DOHH2 (cell line): Measurements from ENCODE around the gene RAET1E.
"Not testable (repeated sequence)": the region's sequence is repeated elsewhere in the genome, so short reads cannot be mapped to it uniquely, and the experiment has no call there.

ENCODE experiments used
- H3F3A ChIP-seq: fragments of 200-600 bp; sonication (generic), shearing (Covaris generic); 2 replicates; pipeline ENCODE4 v1.6.0; 2016; ENCODE audit warnings: antibody characterized with exemption, mild to moderate bottlenecking; ENCODE audit not compliant: control insufficient read depth, insufficient read depth
- H3K27ac ChIP-seq: fragments of 200-600 bp; sonication (generic); 2 replicates; pipeline ENCODE4 v1.5.1; 2014; ENCODE audit warnings: low read depth, mild to moderate bottlenecking, low read length, moderate library complexity
- H3K27me3 ChIP-seq: fragments of 200-600 bp; sonication (generic); 2 replicates; pipeline ENCODE4 v1.6.1; 2014; ENCODE audit warnings: mild to moderate bottlenecking, low read length, mixed read lengths; ENCODE audit not compliant: control insufficient read depth
- H3K36me3 ChIP-seq: fragments of 200-600 bp; sonication (generic); 2 replicates; pipeline ENCODE4 v1.6.1; 2014; ENCODE audit warnings: mild to moderate bottlenecking, low read length, moderate library complexity, mixed read lengths; ENCODE audit not compliant: control insufficient read depth
- H3K4me1 ChIP-seq: fragments of 200-600 bp; sonication (generic); 2 replicates; pipeline ENCODE4 v1.6.1; 2014; ENCODE audit warnings: mild to moderate bottlenecking, low read length, mixed read lengths; ENCODE audit not compliant: control insufficient read depth
- H3K4me2 ChIP-seq: fragments of 200-600 bp; sonication (generic); 2 replicates; pipeline ENCODE4 v1.6.0; 2014; ENCODE audit warnings: mild to moderate bottlenecking, low read length, moderate library complexity
- H3K4me3 ChIP-seq: fragments of 200-600 bp; sonication (generic); 2 replicates; pipeline ENCODE4 v1.5.1; 2014; ENCODE audit warnings: mild to moderate bottlenecking, low read length, mixed read lengths
- H3K79me2 ChIP-seq: fragments of 200-600 bp; sonication (generic); 2 replicates; pipeline ENCODE4 v1.6.1; 2014; ENCODE audit warnings: mild to moderate bottlenecking, low read length, mixed read lengths; ENCODE audit not compliant: control insufficient read depth
- H3K9me2 ChIP-seq: fragments of 200-600 bp; sonication (generic); replicated peaks from 2 replicates; pipeline ENCODE4 v1.6.1; 2014; ENCODE audit warnings: mild to moderate bottlenecking, low read length, mixed read lengths; ENCODE audit not compliant: control insufficient read depth
- H3K9me3 ChIP-seq: fragments of 200-600 bp; sonication (generic); 2 replicates; pipeline ENCODE4 v1.6.1; 2014; ENCODE audit warnings: antibody characterized with exemption, low read length, mixed read lengths; ENCODE audit not compliant: control insufficient read depth, insufficient read depth
- H4K20me1 ChIP-seq: fragments of 200-600 bp; sonication (generic); 2 replicates; pipeline ENCODE4 v1.6.0; 2014; ENCODE audit warnings: low read depth, mild to moderate bottlenecking, antibody characterized with exemption, low read length, moderate library complexity; ENCODE audit not compliant: control insufficient read depth, insufficient read depth
- EZH2phosphoT487 ChIP-seq: fragments of 200-600 bp; sonication (generic); IDR thresholded peaks from 2 replicates; pipeline ENCODE4 v1.6.1; 2017; ENCODE audit warnings: borderline replicate concordance, mild to moderate bottlenecking, antibody characterized with exemption, low read length, moderate library complexity, mixed read lengths
- TF ChIP-seq, protein P1 (sequence below): fragments of 200-600 bp; sonication (generic); IDR thresholded peaks from one replicate; pipeline ENCODE4 v1.5.1; 2014; ENCODE audit warnings: antibody characterized with exemption, mild to moderate bottlenecking, low read depth, low read length; ENCODE audit not compliant: poor library complexity, severe bottlenecking

Gene RAET1E

DNA sequence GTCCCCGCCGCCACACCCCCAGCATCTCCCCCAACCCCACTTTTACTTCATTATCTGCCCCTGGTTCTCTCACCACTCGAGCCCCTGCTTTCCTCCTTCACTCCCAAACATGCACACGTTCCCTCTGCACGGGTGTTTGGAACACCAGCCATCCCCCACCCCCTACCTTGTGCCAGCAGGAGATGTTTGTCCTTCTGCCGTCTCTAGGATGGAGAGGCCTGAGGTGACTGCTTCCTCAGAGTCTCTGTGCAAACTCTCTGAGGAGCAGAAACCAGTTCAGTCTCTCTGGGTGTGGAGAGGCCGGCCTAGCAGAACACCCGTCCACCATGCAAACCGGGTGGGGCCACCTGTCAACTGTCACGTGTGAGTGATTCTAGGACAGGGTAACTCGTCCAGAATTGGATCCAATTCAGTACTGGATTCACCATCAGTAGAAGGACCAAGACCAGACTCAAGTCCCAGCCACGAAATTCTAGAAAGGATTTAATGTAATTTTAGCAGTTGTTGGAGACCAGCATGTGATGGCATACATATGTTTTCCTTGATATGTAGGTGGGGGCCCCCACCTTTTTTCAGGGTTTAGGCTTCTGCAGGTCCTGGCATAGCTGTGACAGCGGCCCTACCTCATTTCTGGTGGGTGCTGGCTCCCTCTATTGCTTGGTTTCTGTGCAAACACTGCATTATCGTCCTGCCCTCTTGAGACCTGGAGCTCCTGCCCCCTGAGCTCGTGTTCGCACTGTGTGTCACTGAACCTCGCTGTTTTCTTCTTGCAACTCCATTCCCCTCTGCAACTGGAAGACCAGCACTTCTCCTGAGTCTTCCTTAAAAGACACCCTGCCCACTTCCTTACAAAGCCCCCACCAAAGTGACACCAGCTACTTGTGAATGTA lies at the start of gene RAET1E:
Gene RAET1E (minus strand): TSS at position 259 of the 890 bp plus-strand sequence. CDS start 7,212 bp downstream, outside the sequence.
- TF ChIP-seq EZH2phosphoT487: no peak
- TF ChIP-seq, protein P1, sequence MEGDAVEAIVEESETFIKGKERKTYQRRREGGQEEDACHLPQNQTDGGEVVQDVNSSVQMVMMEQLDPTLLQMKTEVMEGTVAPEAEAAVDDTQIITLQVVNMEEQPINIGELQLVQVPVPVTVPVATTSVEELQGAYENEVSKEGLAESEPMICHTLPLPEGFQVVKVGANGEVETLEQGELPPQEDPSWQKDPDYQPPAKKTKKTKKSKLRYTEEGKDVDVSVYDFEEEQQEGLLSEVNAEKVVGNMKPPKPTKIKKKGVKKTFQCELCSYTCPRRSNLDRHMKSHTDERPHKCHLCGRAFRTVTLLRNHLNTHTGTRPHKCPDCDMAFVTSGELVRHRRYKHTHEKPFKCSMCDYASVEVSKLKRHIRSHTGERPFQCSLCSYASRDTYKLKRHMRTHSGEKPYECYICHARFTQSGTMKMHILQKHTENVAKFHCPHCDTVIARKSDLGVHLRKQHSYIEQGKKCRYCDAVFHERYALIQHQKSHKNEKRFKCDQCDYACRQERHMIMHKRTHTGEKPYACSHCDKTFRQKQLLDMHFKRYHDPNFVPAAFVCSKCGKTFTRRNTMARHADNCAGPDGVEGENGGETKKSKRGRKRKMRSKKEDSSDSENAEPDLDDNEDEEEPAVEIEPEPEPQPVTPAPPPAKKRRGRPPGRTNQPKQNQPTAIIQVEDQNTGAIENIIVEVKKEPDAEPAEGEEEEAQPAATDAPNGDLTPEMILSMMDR: peak; percentile 34
- Histone ChIP-seq H3K9me3 (no peaks in the 10 kb centered on the region), H3K27me3 (peaks cover 4% of the 10 kb centered on the region; the same call in 1 of the 2 replicates), H3K4me1 (peaks cover 14% of the 10 kb centered on the region), H3K4me3 (no peak within 1 kb of the TSS), H4K20me1 (no peaks in the 10 kb centered on the region), H3K4me2 (no peak within 1 kb of the TSS), H3K79me2 (no peaks in the 10 kb centered on the region), H3K9me2 (no peaks in the 10 kb centered on the region), H3F3A (no peaks in the 10 kb centered on the region), H3K27ac (no peak within 1 kb of the TSS), H3K36me3 (no peaks in the 10 kb centered on the region)

DNA sequence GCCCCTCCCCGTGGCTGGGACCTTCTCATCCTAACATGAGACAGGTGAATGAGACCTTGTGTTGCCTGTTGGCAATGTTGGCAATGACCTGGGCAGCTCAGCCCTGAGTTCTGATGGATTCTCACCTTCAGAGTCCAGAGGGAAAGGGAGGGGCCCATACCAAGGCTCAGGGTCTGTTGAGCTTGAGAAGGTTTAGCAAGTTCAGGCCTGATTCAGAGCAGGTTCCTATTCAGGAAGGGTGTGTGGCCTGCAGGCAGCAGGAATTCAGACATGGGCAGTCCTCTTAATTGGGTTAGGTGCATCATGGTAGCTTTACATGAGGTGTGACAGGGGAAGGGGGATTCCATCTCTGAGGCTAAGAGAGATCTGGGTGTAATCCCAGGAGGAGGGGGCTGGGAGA lies 49.6 kb upstream of the RAET1E start:
- H3K9me2 ChIP-seq, H3K27ac ChIP-seq, H3K4me3 ChIP-seq, H4K20me1 ChIP-seq, H3K36me3 ChIP-seq, H3K79me2 ChIP-seq, H3K4me1 ChIP-seq, H3K4me2 ChIP-seq, H3F3A ChIP-seq, H3K9me3 ChIP-seq: not testable (repeated sequence)
- peaks cover 28% of the 10 kb centered on the region for H3K27me3 ChIP-seq

DNA sequence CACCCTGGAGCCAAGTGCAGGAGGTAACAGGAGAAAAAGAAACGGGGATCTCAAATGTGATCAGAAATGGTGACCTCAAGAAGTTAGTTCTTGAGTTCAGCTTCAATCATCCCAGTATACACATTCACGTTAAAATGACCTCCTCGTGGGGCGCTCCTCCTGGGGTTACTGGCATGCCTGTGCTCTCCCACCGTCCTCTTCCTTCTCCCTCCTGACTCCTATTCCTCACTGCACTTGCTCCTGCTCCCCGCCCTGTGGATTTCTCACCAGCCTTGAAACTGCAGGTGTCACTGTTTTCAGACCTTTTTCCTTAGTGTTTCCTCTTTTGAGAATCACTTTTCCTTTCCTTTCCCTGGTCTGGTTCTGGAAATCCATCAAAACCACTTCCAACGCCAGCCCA lies 48.7 kb upstream of the RAET1E start:
- not testable (repeated sequence) for H3K27ac ChIP-seq, H3K4me2 ChIP-seq, H3K9me3 ChIP-seq, H4K20me1 ChIP-seq, H3K4me1 ChIP-seq, H3K9me2 ChIP-seq, H3K4me3 ChIP-seq, H3K36me3 ChIP-seq, H3F3A ChIP-seq, H3K79me2 ChIP-seq
- peaks cover 28% of the 10 kb centered on the region for H3K27me3 ChIP-seq

DNA sequence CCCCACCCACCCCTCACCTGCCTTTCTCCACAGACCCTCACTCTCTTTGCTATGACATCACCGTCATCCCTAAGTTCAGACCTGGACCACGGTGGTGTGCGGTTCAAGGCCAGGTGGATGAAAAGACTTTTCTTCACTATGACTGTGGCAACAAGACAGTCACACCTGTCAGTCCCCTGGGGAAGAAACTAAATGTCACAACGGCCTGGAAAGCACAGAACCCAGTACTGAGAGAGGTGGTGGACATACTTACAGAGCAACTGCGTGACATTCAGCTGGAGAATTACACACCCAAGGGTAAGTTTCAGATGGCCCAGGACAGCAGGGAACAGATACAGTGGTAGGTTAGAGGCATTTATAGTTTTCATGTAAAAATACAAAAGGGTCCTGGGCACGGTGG lies 47.4 kb upstream of the RAET1E start:
- H3K36me3 ChIP-seq, H3K4me2 ChIP-seq, H4K20me1 ChIP-seq, H3K9me3 ChIP-seq, H3K4me3 ChIP-seq, H3K4me1 ChIP-seq, H3K9me2 ChIP-seq, H3K27ac ChIP-seq, H3F3A ChIP-seq, H3K79me2 ChIP-seq: not testable (repeated sequence)
- H3K27me3 ChIP-seq: peaks cover 20% of the 10 kb centered on the region

DNA sequence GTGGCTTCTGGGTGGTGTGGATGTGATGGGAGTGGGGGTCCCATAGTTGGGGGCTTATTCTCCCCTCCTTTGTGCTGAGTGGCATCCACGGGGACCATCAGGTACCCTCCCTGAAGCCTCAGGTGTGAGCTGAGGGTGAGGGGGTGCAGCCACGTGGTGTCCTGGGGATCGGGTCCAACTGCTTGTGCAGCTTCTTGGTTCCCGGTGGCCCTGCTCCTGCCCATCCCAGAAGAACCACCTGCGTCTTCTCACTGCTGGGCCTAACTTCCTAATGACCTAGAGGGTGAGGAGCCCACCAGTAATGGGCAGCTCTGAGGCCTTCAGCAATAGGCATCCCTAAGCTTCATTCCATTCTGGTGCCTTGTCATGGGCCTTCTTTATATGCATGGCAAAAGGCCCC lies 45.4 kb upstream of the RAET1E start:
- H3K27me3 ChIP-seq: peaks cover 31% of the 10 kb centered on the region

More for the DNA sequence above, 45.4 kb upstream of the RAET1E start:
- not testable (repeated sequence) for H3K4me3 ChIP-seq, H3K27ac ChIP-seq, H3F3A ChIP-seq, H3K9me2 ChIP-seq, H3K36me3 ChIP-seq, H3K79me2 ChIP-seq, H3K9me3 ChIP-seq, H3K4me2 ChIP-seq, H4K20me1 ChIP-seq
- H3K4me1 ChIP-seq: peaks cover 15% of the 10 kb centered on the region
